ENCODE data around the gene LYRM4.

Gene LYRM4

DNA sequence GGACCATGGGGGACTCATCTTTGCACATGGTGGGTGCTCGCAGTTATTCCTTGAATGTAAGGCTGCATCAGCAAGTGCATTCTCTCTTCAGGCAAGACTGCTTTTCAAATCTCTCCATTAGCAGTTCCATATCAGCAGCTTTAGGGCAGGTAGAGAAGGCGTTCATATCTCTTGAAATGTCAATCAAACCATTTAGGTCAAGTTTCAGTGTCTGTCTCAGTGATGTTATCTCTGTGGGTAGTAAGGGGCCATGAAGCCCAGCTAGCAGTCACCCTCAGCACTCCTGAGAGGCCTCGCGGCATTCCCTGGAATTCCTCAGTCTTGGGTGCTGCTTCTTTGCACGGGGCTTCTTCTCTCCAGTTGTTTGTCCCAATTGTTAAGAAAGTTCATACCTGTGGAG is 24.8 kb upstream of the LYRM4 start:
- in situ Hi-C loops (cut with HindIII; ENCODE audit: low pct_ligation_motif_present, low pct_unique_long_range_greater_than_20kb, low sequenced_read_pairs): no loop called here
- DNase-seq: no peak

DNA sequence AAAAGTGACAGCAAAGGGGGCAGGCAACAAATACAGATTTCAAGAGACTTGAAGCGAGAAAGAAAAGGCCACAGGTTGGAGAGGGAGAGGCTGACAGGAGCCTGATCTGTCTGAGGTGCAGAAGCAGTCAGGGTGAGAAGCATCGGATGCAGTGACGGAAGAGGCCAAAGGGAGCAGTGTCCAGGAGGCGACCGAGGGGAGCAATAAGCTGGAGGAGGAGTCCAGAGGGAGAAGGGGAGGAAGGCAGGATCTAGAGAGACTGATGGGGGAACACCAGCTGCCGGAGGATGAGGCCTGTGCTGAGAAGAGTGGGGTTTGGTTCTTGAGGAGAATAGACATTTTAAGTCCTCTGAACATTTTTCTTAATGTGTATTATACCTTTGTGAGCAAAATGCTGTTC is 24.3 kb upstream of the LYRM4 start:
- DNase-seq: no peak
- in situ Hi-C loops (cut with HindIII; ENCODE audit: low pct_ligation_motif_present, low pct_unique_long_range_greater_than_20kb, low sequenced_read_pairs): no loop called here

DNA sequence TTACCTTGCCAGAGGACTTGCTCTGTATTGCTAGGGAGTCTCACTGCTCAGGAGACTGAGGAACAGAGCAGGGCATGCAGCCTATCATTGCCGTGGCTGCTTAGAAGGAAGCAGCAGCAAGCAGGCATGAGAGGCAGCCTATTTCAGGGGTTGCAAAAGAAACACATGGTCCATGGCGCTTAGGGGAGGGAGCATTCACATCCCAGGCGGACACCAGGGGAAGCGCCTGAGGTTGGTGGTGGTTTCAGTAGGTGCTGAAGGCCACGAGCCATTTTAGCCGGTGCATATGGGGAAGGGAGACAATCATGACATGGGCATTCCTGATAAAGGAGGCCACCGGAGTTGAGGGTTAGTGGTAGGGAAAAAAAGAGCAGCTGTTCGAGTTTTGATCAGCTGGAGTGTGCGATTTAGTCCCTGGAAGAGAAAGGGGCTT is 21.5 kb upstream of the LYRM4 start:
- in situ Hi-C loops (cut with HindIII; ENCODE audit: low pct_ligation_motif_present, low pct_unique_long_range_greater_than_20kb, low sequenced_read_pairs): no loop called here
- DNase-seq: no peak

DNA sequence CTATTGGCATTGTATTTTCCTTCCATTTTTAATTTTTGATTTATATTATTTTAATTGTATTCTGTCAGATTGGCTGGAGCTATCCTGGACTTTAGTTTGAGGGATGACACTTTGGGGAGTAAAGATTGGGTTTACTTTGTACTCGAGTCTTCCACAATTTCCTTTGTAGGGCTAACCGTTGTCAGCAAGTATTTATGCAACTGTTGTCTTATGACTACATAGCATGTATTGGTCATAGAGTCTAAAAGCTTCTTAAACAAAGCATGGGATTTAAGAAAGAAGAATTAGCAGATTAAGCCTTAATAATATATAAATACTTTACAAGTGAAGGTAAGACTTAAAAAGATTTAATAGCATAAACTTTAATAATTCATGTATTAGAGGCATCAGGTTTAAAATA is 20.2 kb upstream of the LYRM4 start:
- in situ Hi-C loops (cut with HindIII; ENCODE audit: low pct_ligation_motif_present, low pct_unique_long_range_greater_than_20kb, low sequenced_read_pairs): no loop called here

DNA sequence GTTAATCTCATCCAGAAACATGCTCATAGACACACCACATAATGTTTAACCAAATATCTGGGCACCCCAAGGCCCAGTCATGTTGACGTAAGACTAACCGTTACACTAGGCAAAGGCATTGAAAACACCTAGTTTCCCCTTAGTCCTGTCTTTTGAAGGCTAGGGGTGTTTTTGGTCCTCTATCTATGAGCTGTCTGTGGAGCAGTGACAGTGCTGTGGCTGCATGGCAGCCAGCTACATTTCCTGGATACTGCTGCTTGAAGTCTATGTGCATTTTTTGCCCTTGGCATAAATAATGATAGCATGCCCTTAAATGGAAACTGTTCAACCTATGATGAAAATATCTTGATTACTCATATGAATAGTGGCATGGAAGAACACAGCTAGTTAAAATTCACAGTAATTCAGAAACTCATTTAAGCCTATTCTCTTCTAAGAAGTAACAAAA is 19.2 kb upstream of the LYRM4 start:
- DNase-seq: no peak
- in situ Hi-C loops (cut with HindIII; ENCODE audit: low pct_ligation_motif_present, low pct_unique_long_range_greater_than_20kb, low sequenced_read_pairs): no loop called here

More for the DNA sequence above, 20.2 kb upstream of the LYRM4 start:
- no peak for DNase-seq

DNA sequence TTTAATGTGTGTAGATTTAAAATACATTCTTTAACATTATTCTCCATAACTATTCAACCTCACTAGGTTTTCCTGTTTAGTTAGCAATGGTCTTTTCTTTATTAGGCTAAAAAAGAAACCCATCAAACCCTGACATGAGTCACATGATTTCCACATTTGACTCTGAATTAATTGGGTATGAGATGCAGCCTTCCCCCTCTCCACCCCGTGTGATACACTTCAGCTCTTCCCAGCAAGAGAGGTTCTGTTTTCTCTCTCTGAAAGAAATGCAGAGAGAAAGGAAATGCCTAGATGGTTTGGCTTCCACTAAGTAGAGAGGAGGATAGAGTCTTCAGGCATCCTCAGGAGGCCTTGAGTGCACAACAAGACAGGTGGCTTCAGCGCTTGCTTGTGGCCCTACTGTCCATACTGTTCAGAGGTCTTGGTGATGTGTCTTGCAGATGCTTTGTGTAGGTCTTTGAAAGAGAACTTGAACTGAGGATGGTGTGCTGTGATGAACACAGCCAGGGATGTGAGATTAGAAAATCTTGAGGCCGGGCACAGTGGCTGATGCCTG is 17.9 kb upstream of the LYRM4 start:
- no peak for DNase-seq
- in situ Hi-C loops (cut with HindIII; ENCODE audit: low pct_ligation_motif_present, low pct_unique_long_range_greater_than_20kb, low sequenced_read_pairs): no loop called here

DNA sequence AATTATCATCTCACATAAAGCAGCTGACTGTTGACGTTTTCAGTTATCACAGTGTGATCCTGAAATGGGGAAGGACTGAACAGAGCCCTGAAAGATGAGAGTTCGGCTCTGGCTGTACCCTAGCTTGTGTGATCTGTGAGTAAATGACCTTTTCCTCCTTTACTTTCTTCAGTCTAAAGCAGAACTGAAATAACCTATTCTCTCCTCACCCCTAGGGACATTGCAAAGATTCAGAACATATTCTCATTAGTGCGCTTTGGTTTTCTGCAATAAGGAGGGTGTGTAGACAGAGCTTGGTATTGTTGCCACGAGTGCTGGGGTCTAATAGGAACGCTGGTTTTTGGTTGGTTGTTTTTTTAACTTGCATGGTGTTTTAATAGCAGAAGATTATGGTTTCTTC is 17.3 kb upstream of the LYRM4 start:
- in situ Hi-C loops (cut with HindIII; ENCODE audit: low pct_ligation_motif_present, low pct_unique_long_range_greater_than_20kb, low sequenced_read_pairs): no loop called here
- no peak for DNase-seq

DNA sequence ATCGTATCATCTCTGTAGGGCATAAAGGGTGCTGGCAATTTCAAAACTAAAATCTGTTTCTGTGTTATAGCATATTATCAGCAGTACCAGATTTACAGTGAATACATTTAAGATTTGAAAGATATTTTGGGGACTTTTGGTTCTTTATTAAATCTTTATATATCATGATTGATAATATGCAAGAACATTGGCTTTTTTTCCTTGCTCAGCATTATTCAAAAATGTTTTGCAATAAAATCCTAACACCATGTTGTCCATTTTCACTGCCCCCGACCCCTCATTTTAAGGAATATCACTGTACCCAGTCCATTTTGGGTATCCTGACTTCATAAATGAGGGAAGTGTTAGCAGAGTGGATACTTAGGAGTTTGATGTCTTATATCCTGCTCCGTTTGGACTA is 16.8 kb upstream of the LYRM4 start:
- in situ Hi-C loops (cut with HindIII; ENCODE audit: low pct_ligation_motif_present, low pct_unique_long_range_greater_than_20kb, low sequenced_read_pairs): no loop called here
- DNase-seq: no peak

DNA sequence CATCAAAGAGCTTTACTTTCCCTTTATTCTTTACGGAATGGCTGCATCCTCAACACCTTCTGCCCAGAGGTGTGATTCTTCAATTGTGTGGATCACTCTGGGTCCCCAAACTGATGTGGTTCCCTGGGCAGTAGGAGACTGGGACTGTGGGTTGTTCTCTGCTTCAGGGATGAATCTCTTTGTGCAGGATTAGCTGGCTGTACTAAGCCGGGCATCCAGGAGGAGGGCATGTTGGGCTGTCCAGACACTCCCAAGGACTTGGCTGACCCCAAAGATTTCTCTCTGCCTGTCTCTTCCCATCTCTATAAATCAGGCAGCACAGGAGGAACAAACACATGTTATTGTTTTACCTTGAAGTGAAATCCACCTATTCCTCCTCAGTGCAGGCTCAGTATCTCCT is 15.8 kb upstream of the LYRM4 start:
- in situ Hi-C loops (cut with HindIII; ENCODE audit: low pct_ligation_motif_present, low pct_unique_long_range_greater_than_20kb, low sequenced_read_pairs): no loop called here
- DNase-seq: no peak

DNA sequence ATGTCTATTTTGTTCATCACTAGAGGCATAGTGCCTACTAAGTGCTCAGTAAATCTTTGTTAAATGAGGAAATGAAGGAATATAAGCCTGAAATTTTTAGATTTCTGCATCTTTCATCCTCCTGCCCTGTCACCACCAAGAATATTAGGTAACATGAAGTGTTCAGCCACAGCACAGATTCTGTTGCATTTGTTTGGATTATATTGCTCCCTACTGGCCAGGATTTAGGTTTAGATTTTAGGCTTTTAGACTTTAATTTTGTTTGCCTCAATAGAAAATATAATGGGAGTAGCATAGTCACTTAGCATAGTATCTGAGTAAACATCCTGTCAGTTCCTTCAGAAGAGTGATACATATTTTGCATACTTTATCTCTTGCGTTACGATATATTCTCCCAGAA is 14.7 kb upstream of the LYRM4 start:
- in situ Hi-C loops (cut with HindIII; ENCODE audit: low pct_ligation_motif_present, low pct_unique_long_range_greater_than_20kb, low sequenced_read_pairs): no loop called here
- DNase-seq: no peak

DNA sequence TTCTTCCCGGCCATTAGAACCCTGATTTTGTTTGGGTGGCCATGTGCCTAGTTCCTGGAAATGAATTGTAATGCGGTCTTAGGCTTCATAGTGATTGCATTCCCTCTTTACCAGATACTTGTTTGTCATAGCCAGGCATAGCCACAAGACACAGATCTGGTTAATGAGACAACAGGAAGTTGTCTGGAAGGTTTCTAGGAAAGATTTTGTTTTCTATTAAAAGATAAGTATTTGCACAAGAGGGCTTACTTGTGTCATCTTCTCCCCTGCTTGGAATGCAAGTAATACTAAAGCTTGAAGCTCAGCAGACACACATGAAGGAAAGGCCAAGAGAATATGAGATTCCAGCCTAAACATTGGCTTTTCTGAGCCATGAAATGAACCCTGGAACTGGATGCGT is 13.5 kb upstream of the LYRM4 start:
- in situ Hi-C loops (cut with HindIII; ENCODE audit: low pct_ligation_motif_present, low pct_unique_long_range_greater_than_20kb, low sequenced_read_pairs): no loop called here
- DNase-seq: no peak

DNA sequence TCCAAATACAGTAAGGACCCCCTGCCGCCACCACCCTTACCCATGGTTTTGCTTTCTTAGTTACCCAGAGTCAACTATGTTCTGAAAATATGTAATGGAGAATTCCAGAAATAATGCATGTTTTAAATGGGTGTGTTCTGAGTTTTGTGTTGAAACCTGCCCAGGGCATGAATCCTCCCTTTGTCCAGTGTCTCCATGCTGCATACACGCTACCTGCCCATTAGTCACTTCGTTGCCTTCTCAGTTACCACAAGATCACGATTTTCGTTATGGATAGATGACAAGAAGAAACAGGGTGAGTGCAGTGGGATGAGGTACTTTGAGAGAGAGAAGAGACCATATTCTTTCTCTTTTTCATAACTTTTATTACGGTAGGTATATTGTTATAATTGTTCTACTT is 11.2 kb upstream of the LYRM4 start:
- in situ Hi-C loops (cut with HindIII; ENCODE audit: low pct_ligation_motif_present, low pct_unique_long_range_greater_than_20kb, low sequenced_read_pairs): no loop called here

DNA sequence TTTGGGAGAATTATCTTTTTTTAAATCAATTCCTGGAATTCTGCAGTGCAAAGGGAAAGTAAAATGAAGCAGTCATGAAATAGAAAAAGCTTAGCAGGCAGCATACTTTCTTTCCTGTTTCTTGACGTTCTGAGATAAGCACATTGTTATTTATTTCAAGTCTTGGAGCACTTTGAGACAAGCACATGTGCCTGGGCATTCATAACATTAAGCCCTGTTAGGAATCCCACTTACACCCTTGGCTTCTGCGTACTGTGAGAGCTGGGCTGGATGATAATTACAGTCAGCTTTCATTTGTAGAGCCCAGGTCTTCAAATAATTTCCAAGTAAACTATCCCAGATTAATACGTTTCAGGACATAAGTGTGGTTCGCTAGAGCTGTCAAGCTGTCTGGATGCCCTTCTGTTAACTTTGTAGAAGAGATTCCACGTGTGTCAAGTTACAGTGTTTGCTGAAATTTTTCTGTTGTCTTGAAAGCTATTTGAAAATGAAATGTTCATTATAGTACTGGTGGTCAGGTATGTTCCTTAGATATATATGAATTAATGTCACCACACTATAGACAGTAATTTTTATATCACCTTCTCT is 9.4 kb upstream of the LYRM4 start:
- no peak for DNase-seq
- in situ Hi-C loops (cut with HindIII; ENCODE audit: low pct_ligation_motif_present, low pct_unique_long_range_greater_than_20kb, low sequenced_read_pairs): no loop called here

More for the DNA sequence above, 11.2 kb upstream of the LYRM4 start:
- DNase-seq: no peak

DNA sequence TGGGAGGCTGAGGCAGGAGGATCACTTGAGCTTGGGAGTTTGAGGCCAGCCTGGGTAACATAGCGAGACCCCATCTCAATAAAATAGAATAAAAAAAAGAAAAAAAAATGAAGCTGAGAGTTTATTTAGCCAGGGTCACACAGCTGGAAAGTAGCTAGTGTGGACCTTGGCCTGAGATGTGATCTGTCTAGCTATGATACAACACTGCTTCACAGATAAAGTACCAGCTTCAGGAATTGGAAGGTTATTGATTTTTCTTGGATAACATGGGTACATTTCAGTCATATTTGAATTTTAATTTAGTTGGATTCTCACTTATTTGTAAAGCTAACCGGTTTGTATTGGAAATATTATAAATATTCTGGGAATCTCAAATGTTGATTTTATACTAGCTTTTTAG is 5.7 kb upstream of the LYRM4 start:
- no peak for DNase-seq
- in situ Hi-C loops (cut with HindIII; ENCODE audit: low pct_ligation_motif_present, low pct_unique_long_range_greater_than_20kb, low sequenced_read_pairs): no loop called here

DNA sequence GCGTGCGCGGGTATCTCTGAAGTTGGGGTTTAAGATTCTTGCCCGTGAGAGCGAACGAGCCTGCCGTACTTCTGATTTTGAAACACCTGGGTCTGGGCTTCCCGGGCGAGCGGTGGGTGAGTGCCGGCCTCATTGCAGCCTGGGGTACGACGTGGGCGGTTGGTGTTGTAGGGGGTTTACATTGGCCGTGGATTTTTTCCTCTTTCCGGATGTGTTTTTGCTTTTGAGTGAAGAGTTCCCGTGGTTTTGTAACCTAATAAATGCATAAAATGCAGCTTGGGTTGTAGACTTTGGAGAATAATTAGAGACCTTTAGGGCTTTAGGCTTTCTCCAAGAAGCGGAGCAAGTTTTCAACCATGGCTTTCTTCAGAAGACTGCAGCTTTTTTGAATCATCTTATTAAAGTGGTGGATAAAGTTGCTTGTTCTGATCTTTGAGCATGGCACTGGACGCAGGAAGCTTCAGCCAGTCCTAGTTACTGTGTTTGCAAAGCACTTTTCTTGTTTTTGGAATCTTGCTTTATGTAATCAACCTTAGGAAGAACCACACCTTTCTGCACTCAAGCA is 877 bp upstream of the LYRM4 start:
- in situ Hi-C loops (cut with HindIII; ENCODE audit: low pct_ligation_motif_present, low pct_unique_long_range_greater_than_20kb, low sequenced_read_pairs): no loop called here
- DNase-seq: peak; percentile 4

DNA sequence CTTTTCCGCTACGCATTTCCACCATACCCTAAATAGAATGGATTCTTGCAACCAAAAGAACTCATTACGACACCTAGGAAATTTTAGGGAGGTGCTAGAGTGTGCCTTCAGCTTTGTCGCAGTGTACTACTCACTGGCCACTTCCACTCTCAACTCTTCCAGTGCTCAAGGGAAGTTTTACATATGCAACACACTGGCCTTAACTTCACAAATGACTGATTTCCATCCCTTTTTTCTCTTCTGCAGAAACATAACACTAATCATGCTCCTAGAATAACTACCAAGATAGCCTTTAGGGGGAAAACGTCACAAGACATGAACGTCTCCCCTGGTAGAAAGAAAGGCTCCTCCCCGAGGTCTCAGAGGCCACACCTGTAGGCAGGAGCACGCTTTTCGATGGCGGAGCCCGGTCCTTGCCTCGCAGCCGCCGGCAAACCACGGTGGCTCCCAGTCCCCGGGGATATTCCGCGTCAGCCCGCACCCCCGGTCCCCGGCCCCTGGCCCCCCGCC is 584 bp downstream of the LYRM4 start:
- peak; percentile 72 for DNase-seq
- in situ Hi-C loops (cut with HindIII; ENCODE audit: low pct_ligation_motif_present, low pct_unique_long_range_greater_than_20kb, low sequenced_read_pairs): no loop called here

DNA sequence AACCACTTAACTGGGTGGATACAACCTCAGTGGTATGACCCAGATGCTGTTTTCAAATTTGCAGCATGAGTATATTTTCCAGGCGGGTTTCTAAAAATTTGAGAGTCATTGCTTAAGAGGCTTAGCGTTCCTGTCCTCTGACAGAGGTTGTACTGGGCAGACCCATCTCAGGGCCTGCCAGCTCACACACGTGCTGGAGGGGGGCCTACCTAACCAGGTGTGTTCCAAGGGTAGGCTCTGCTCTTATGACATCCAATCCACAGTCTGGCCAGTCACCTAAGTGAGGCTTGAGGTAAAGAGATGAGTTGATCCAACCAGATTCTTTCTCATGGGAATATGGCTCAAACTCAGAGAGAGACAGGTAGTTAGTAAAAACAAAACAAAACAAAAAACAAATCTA is 1.3 kb downstream of the LYRM4 start:
- in situ Hi-C loops (cut with HindIII; ENCODE audit: low pct_ligation_motif_present, low pct_unique_long_range_greater_than_20kb, low sequenced_read_pairs): no loop called here
- DNase-seq: no peak

DNA sequence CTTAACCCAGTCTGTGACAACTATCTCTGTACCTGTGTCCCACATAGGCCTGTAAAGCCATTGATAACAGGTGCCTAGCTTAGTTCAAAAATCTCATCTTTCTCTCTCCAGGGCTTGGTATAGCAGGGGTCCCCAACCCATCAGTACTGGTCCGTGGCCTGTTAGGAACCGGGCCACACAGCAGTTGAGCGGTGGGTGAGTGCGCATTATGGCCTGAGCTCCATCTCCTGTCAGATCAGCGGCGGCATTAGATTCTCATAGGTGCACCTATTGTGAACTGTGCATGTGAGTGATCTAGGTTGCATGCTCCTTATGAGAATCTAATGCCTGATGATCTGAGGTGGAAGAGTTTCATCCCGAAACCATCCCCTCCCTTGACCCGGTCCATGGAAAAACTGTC is 3.4 kb downstream of the LYRM4 start:
- in situ Hi-C loops (cut with HindIII; ENCODE audit: low pct_ligation_motif_present, low pct_unique_long_range_greater_than_20kb, low sequenced_read_pairs): no loop called here
- DNase-seq: no peak

DNA sequence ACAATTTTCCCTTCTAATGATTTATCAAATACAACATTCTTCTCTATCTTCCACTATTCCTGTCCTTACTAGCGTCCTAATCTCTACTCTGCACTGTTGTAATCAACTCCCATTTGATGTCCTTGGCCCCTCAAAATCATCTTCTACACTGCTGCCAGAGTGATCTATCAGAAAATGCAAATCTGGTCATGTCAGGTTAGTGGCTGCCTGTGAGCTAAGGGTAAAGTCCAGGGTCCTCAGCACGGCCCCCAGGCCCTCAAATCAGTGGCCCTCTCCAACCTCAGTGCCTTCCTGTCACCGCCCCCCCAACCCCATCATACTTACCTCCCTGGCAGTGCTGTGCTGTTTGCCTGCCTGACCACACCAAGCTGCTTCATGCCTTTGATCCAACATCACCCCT is 3.8 kb downstream of the LYRM4 start:
- in situ Hi-C loops (cut with HindIII; ENCODE audit: low pct_ligation_motif_present, low pct_unique_long_range_greater_than_20kb, low sequenced_read_pairs): no loop called here
- no peak for DNase-seq

DNA sequence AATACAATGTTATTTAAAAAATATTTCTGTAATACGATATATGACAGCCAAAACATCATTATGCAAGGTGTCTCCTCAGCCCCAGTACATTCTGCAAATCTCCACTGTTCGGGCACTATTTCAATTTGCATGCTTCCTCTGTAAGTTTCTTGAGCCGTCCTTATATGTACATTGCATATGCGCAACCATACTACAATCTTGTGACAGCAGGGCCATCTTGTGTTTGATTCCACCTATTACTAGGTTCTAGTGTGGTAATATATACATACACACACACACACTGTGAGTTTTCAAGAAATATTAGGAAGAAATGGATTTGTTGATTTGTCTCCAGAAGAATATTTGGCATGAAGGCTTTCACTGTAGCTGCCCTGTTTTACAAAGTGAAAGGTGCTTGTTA is 9.8 kb downstream of the LYRM4 start:
- in situ Hi-C loops (cut with HindIII; ENCODE audit: low pct_ligation_motif_present, low pct_unique_long_range_greater_than_20kb, low sequenced_read_pairs): no loop called here
- DNase-seq: no peak
